GM12872 (cell line): ENCODE data around the gene SHE.

Experiments used
- CTCF ChIP-seq: IDR thresholded peaks from 3 replicates; pipeline ENCODE4 v1.5.1; 2011; ENCODE audit warnings: low read depth, mild to moderate bottlenecking, low read length, moderate library complexity; ENCODE audit not compliant: insufficient read depth

SHE gene

DNA sequence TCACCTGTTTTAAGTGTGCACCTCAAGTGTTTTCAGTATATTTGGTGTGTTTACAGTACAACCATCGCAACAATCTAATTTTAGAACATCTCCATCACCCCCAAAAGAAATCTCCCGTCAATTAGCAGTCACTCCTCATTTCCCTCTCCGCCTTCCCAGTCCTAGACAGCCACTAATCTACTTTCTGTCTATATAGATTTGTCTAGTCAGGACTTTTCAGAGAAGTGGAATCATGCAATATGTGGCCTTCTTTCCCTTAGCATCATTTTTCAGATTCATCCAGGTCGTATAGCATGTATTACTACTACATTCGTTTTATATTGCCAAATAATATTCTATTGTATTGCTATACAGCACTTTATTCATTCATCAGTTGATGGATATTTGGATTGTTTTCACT lies 1.7 kb upstream of the SHE start:
- no peak for TF ChIP-seq CTCF

GRCh38 chr1:154502744-154503115 lies 518 bp upstream of the SHE start:
- no peak for TF ChIP-seq CTCF

DNA sequence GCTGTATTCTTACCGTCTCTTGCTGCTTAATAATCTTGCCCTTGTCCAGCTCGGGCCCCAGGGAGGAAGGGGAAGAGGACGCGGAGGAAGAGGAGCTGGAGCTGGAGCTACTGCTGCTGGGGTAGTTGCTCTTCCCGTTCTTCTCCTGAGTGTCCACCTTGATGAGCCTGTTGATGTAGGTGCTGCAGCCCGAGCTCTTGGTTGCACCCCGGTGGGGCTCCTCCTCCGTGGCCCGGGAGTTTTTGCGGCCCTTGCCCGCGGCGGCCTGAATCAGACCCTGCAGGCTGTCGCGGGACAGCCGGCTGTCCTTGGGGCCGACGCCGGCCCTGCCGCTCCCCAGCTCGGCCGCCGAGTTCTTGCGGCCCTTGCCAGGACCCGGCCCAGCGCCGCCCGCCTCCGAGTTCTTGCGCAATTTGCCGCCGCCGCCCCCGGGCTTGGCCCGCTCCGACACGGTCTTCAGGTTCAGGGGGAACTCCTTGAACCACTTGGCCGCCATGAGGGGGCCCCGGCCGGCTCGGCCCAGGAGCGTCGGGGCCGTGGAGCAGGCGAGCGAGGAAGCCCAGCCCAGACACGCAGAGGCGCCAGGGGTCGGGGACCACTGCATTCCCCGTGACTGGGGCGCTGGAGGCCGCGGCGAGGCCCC lies 668 bp downstream of the SHE start:
- no peak for TF ChIP-seq CTCF

- no peak for TF ChIP-seq CTCF
Observed at GRCh38 chr1:154500533-154500932, 1.7 kb downstream of the SHE start.

DNA sequence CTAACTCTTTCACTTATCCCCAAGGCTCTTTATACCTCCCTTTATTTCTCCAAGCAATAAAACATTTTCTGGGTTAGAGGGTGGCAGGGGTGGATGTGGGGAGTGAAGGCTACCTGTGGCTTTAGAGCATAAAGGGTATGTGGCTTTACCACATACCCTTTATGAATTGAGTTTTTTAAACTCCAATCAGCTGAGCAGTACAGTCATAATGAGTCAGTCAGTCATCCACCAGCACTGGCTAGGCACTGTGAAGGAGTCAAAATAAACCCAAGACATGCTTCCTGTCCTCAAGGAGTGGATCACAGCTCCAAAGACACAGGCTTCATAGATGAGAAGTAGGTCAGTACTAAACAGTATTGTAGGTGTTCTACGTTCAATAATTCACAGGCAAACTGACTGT lies 2.8 kb downstream of the SHE start:
- no peak for TF ChIP-seq CTCF

DNA sequence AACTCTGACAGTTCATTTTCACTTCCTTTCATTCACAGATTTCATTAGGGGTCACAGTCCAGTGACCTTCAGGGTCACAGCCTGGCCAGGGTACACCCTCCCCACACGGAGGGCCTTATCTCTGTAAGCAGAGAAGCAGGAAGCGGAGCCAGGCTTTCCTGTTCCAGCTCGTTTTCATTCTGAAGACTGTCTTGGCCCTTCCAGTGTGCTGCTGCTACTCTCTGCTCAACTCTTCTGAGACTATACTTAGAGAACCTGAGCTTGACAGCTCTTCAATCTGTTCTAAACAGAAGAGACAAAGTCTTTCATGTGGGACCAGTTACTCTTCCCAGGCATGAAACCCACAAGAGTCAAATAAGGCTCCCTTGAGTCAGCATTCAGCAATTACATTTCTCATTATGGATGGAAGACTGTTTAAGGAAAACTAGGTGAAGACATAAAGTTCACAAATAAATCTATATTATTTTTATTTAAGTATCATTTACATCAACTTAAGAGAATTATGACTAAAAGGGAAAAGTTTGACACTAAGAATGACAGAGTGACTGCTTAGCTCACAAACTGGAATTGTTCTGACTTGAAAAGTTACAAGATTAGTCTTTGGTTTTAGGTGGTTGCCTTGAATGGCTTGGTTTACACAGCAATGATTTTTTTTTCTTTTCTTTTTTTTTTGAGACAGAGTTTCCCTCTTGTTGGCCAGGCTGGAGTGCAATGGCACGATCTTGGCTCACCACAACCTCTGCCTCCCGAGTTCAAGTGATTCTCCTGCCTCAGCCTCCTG lies 5.0 kb downstream of the SHE start:
- TF ChIP-seq CTCF = no peak

DNA sequence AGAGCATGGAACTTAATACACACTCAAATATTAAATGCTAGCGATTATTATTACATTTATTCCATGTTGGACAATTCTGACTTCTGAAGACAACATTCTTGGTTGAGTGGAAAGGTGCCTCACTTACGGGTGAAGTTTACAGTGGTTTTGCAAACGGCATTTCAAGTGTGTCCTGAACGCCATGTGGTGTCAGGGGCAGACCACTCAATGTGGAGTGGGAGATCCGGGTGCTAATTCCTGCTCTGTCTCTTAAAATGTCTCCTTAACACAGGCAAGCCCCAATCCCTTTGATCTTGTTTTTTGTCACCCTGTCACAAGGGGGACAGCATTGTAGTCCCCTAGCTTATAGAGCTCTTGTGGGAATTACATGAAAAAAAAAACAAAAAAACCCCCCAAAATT lies 5.8 kb downstream of the SHE start:
- TF ChIP-seq CTCF = no peak
